ENCODE results near the gene MADCAM1.

MADCAM1 gene

GRCh38 chr19:510606-511100 is 14.4 kb downstream of the MADCAM1 start:
- peak; percentile 94 for DNase-seq

DNA sequence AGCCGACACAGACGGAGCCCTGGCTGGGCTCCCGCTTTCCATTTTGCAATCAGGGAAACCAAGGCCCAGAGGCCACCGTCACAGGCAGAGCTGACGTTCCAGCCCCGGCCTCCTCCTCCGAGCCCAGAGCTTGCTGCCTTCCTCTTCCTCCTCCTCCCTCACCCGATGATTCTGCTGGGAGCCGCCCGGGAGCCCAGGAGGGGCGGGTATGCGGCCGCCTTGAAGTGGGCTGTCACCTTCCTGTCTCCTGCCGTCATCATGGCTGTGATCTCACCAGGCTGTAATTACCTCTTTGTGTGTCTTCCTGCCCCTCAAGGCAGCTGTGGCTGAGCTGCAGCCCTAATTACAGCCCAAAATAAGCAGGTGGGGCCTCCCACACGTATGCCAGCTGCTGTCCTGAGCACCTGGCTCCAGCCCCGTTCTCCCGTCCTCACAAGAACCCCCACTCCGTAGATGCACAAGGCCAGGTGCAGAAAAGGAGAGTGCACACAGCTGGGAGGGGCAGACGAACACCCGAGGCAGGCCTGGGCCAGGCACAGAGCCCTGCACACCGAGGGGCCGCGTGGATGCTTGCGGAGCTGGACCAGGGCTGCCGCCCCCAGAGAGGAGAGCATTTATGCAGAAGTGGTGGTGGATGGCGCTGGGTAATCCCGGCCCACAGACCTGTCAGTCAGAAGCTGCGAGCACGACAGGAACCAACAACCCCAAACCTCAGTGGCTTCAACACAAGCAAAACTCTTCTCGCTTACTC is 15.0 kb downstream of the MADCAM1 start:
- peak; percentile 94 for DNase-seq

DNA sequence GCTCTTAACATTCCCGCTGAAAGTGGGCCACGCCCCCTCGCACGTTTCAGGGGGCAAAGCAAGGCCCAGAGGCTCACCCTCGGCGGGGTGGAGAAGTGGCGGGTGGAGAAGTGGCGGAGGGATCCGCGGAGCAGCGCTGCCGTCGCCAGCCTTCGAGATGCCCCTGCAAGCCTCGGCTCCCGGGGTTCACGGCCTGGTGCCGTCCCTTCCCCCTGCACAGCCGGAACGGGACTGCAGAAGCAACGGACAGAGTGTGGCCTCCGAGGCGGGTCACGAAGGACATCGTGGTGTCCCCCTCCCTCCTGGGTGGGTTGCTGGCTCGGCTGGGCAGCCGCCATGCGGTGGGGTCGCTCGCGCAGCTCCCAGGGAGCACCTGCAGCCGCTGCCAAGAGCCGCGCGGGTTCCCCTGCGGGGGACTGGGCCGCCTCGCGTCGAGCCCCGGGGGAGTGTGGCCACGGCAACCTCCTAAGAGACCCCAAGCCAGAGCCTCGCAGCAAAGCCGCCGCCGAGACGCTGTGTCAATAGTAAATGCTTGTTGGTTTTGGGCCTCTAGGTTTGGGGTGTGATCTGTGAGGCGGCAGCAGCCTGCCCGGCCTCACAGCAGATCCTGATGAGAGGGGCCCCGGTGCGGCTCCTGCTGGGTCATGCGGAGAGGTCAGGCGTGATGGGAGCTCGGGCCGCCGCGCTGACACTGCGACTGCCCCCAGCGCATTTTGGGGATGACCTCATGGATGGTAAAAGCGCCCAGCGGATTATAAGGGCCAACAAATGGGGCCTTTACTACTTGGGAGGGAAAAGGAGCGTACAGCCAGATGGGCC is 16.5 kb downstream of the MADCAM1 start:
- DNase-seq, result no peak

GRCh38 chr19:513368-514165 is 17.3 kb downstream of the MADCAM1 start:
- no peak for DNase-seq

GRCh38 chr19:514166-514663 is 17.9 kb downstream of the MADCAM1 start:
- no peak for DNase-seq

DNA sequence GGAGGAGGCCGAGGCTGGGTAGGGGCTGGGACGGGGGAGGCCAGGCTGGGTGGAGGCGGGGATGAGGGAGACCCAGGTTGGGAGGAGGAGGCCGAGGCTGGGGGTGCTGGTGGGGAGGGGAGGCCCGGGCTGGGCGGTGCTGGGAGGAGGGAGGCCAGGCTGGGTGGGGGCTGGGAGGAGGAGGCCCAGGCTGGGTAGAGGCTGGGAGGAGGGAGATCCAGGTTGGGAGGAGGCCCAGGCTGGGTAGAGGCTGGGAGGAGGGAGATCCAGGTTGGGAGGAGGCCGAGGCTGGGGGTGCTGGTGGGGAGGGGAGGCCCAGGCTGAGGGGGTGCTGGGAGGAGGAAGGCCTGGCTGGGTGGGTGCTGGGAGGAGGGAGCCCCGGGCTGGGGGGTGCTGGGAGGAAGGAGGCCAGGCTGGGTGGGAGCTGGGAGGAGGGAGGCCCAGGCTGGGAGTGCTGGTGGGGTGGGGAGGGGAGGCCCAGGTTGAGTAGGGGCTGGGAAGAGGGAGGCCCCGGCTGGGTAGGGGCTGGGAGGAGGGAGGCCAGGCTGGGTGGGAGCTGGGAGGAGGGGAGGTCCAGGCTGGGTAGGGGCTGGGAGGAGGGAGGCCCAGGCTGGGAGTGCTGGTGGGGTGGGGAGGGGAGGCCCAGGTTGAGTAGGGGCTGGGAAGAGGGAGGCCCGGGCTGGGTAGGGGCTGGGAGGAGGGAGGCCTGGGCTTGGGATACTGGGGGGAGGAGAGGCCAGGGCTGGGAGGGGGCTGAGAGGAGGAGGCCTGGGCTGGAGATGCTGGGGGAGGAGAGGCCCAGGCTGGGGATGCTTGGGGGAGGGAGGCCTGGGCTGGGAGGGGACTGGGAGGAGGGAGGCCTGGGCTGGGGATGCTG is 21.7 kb downstream of the MADCAM1 start:
- no peak for DNase-seq

- no peak for DNase-seq
Measured at GRCh38 chr19:518598-519231, 22.4 kb downstream of the MADCAM1 start.

DNA sequence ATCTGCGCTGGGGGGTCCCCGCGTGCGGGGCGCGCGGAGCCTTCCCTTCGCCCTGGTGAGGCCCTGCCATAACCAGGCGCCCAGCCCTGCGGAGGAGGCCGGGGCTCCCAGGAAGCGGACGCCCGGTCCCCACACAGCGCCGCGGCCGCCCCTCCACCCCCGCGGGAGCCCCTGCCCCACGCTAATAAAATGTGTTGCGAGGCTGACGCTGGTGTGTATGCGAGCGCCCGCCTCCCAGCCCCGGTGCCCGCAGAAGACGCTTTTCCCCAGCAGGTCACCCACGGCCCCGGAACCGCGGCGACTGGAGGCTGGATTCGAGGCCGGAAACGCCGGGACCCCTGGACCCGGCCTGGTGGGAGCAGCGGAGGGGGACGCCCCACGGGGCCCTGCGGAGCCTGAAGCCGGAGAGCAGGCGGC is 23.2 kb downstream of the MADCAM1 start:
- no peak for DNase-seq

GRCh38 chr19:522726-523125 is 26.4 kb downstream of the MADCAM1 start:
- DNase-seq, result no peak

- DNase-seq, result no peak
Measured at GRCh38 chr19:524062-524674, 27.9 kb downstream of the MADCAM1 start.

GRCh38 chr19:525029-525428 is 28.7 kb downstream of the MADCAM1 start:
- DNase-seq, result no peak

GRCh38 chr19:525857-526419 is 29.7 kb downstream of the MADCAM1 start:
- DNase-seq, result no peak

- DNase-seq, result no peak
Measured at GRCh38 chr19:530134-531008, 34.1 kb downstream of the MADCAM1 start.

DNA sequence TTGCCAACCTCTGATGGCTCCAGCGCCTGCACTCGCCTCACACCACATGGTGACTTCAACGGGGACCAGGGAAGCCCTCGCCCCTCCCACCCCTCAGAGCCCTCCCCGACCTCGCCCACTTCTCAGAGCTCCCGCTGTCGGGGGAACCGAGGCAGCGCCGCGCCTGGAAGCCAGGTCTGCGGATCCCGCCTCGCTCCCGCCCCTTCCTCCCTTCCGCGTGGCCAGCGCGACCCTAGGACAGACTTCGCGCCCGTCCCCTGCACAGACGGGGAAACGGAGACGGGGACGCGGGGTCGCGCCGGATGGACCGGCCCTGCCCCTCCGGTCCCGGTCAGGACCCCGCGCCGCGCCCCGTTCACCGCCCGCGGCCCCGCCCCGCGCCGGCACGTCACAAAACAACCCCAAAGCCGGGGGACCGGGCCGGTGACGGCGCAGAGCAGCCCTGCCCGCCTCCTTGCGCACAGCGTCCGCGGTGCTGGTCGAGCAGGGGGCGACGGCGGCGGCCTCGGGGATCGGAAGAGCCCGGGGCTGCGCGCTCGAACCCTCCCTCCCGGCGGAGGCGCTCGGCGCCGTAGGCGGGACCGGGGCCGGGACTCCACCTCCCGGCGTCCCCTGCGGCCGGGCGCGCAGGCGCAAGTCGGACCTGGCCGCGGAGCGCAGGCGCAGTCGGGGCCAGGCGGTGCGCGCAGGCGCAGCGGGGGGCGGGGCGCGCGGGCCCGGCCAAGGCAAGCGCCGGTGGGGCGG is 34.9 kb downstream of the MADCAM1 start:
- DNase-seq, result peak; percentile 92

GRCh38 chr19:531753-532560 is 35.7 kb downstream of the MADCAM1 start, which contains the start of gene CDC34:
Gene CDC34 (plus strand): TSS chr19:531760. CDS start chr19:531932, 172 bp downstream.
- no peak for DNase-seq

GRCh38 chr19:532561-533363 is 36.5 kb downstream of the MADCAM1 start:
- peak; percentile 79 for DNase-seq

Data from RPMI8226 (cell line).